ENCODE measurements around the gene APLP2.

Gene APLP2

DNA sequence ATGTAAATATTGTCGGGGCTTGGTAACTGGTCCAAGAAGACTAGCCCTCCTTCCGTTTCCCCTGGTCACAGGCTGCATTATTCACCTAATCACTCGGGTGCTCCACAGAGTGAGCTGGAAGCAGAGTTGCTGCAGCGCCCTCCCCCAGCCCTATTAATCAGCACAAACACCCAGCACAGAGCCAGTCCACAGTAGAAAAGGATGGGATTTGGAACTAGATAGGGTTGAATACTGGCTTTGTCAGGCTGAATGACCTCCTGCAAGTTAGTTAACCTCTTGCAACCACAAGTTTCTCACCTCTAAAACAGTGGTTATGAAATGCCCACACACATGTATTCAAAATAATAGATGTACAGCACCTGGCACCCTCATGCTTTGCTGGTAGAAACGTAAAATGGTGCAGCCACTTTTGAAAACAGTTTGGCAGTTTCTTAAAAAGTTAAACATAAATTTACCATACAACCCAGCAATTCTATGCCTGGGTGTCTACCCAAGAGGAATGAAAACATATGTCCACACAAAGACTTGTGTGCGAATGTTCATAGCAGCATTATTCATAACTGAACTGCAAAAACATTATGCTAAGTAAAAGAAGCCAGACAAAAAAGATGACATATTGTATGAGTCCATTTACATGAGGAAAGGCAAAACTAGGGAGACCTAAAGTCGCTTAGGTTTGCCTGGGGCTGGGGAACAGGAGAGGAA lies 31.7 kb upstream of the APLP2 start:
- Mint-ChIP-seq H3K36me3 (ENCODE audit: insufficient read depth) (peaks cover 3% of the 10 kb centered on the region), H3K4me3 (no peak overlapping the region), H3K4me1 (peaks cover 6% of the 10 kb centered on the region), H3K27ac (ENCODE audit: low read depth) (no peak overlapping the region), H3K9me3 (no peaks in the 10 kb centered on the region), H3K27me3 (peaks cover 36% of the 10 kb centered on the region)
- no peak for ATAC-seq (replicated peaks; ENCODE audit: extremely low read depth, poor library complexity, severe bottlenecking)
- DNase-seq (ENCODE audit: low spot score in 2 of 2): no peak

- H3K9me3 Mint-ChIP-seq: no peaks in the 10 kb centered on the region
- ATAC-seq (replicated peaks; ENCODE audit: extremely low read depth, poor library complexity, severe bottlenecking) (no peak), DNase-seq (ENCODE audit: low spot score in 2 of 2) (no peak)
- peaks cover 3% of the 10 kb centered on the region for H3K36me3 Mint-ChIP-seq (ENCODE audit: insufficient read depth)
- H3K4me1 Mint-ChIP-seq: peaks cover 12% of the 10 kb centered on the region
- H3K4me3 Mint-ChIP-seq: no peak overlapping the region
- H3K27ac Mint-ChIP-seq (ENCODE audit: low read depth): no peak overlapping the region
- H3K27me3 Mint-ChIP-seq: peaks cover 45% of the 10 kb centered on the region
These were observed 29.3 kb upstream of the APLP2 start for GRCh38 chr11:130040281-130040940.

GRCh38 chr11:130042093-130042591 lies 27.6 kb upstream of the APLP2 start:
- H3K36me3 Mint-ChIP-seq (ENCODE audit: insufficient read depth): peaks cover 3% of the 10 kb centered on the region
- H3K9me3 Mint-ChIP-seq: no peaks in the 10 kb centered on the region
- ATAC-seq (replicated peaks; ENCODE audit: extremely low read depth, poor library complexity, severe bottlenecking) (no peak), DNase-seq (ENCODE audit: low spot score in 2 of 2) (no peak)
- H3K27ac Mint-ChIP-seq (ENCODE audit: low read depth): no peak overlapping the region
- H3K4me3 Mint-ChIP-seq: no peak overlapping the region
- H3K27me3 Mint-ChIP-seq: peaks cover 35% of the 10 kb centered on the region
- H3K4me1 Mint-ChIP-seq: peaks cover 12% of the 10 kb centered on the region

GRCh38 chr11:130043575-130043974 lies 26.1 kb upstream of the APLP2 start:
- Mint-ChIP-seq H3K27ac (ENCODE audit: low read depth) (no peak overlapping the region), H3K4me1 (peaks cover 6% of the 10 kb centered on the region), H3K4me3 (no peak overlapping the region), H3K9me3 (no peaks in the 10 kb centered on the region), H3K36me3 (ENCODE audit: insufficient read depth) (peaks cover 1% of the 10 kb centered on the region), H3K27me3 (peaks cover 26% of the 10 kb centered on the region)
- DNase-seq (ENCODE audit: low spot score in 2 of 2): no peak
- ATAC-seq (replicated peaks; ENCODE audit: extremely low read depth, poor library complexity, severe bottlenecking): no peak

DNA sequence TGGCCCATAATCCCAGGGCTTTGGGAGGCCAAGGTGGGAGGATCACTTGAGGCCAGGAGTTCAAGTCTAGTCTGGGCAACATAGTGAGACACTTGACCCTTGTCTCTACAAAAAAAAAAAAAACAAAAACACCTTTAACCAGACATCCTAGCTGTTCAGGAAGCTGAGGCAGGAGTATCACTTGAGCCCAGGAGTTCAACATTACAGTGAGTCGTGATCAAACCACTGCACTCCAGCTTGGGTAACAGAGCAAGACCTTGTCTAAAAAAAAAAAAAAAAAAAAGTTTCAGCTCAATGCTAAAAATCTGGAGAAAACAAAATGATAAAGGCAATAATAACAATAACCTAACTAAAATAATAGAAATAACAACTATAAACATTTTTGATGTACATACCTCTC lies 22.6 kb upstream of the APLP2 start:
- peaks cover 19% of the 10 kb centered on the region for H3K27me3 Mint-ChIP-seq
- no peak for ATAC-seq (replicated peaks; ENCODE audit: extremely low read depth, poor library complexity, severe bottlenecking)
- H3K4me3 Mint-ChIP-seq: no peak overlapping the region
- peaks cover 6% of the 10 kb centered on the region for H3K4me1 Mint-ChIP-seq
- H3K36me3 Mint-ChIP-seq (ENCODE audit: insufficient read depth): no peaks in the 10 kb centered on the region
- DNase-seq (ENCODE audit: low spot score in 2 of 2): no peak
- no peaks in the 10 kb centered on the region for H3K9me3 Mint-ChIP-seq
- no peak overlapping the region for H3K27ac Mint-ChIP-seq (ENCODE audit: low read depth)

DNA sequence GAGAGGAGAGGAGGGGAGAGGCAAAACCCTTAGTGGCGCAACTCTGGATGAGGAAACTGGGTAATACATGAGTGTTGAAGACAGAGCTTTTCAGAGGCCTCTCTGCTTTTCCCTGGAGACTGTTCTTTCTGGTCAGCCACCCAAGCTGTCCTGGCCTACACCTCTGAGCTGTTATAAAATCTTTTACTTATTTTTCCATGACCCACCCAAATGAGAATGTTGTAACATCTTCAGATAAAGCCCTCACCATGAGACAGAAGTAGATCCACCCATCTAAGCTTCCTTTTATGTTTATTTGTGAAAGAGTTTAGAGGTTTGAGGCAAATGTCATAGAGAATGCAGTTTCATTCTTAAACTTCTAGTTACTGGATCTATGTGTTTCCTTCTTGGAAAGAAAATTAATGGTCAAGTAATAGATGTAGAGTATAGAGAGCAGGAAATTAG lies 20.3 kb upstream of the APLP2 start:
- H3K27me3 Mint-ChIP-seq: no peaks in the 10 kb centered on the region
- H3K4me1 Mint-ChIP-seq: no peaks in the 10 kb centered on the region
- DNase-seq (ENCODE audit: low spot score in 2 of 2) (no peak), ATAC-seq (replicated peaks; ENCODE audit: extremely low read depth, poor library complexity, severe bottlenecking) (no peak)
- H3K4me3 Mint-ChIP-seq: no peak overlapping the region
- H3K36me3 Mint-ChIP-seq (ENCODE audit: insufficient read depth): no peaks in the 10 kb centered on the region
- H3K9me3 Mint-ChIP-seq: no peaks in the 10 kb centered on the region
- H3K27ac Mint-ChIP-seq (ENCODE audit: low read depth): no peak overlapping the region

GRCh38 chr11:130050257-130050656 lies 19.4 kb upstream of the APLP2 start:
- Mint-ChIP-seq H3K27ac (ENCODE audit: low read depth) (no peak overlapping the region), H3K27me3 (no peaks in the 10 kb centered on the region), H3K36me3 (ENCODE audit: insufficient read depth) (no peaks in the 10 kb centered on the region), H3K4me1 (no peaks in the 10 kb centered on the region), H3K9me3 (no peaks in the 10 kb centered on the region), H3K4me3 (no peak overlapping the region)
- no peak for DNase-seq (ENCODE audit: low spot score in 2 of 2)
- ATAC-seq (replicated peaks; ENCODE audit: extremely low read depth, poor library complexity, severe bottlenecking): no peak

- no peaks in the 10 kb centered on the region for H3K36me3 Mint-ChIP-seq (ENCODE audit: insufficient read depth)
- H3K4me3 Mint-ChIP-seq: no peak overlapping the region
- H3K27me3 Mint-ChIP-seq: no peaks in the 10 kb centered on the region
- H3K9me3 Mint-ChIP-seq: no peaks in the 10 kb centered on the region
- no peaks in the 10 kb centered on the region for H3K4me1 Mint-ChIP-seq
- DNase-seq (ENCODE audit: low spot score in 2 of 2): no peak
- ATAC-seq (replicated peaks; ENCODE audit: extremely low read depth, poor library complexity, severe bottlenecking): no peak
- H3K27ac Mint-ChIP-seq (ENCODE audit: low read depth): no peak overlapping the region
These were observed 18.6 kb upstream of the APLP2 start for GRCh38 chr11:130051082-130051481.

DNA sequence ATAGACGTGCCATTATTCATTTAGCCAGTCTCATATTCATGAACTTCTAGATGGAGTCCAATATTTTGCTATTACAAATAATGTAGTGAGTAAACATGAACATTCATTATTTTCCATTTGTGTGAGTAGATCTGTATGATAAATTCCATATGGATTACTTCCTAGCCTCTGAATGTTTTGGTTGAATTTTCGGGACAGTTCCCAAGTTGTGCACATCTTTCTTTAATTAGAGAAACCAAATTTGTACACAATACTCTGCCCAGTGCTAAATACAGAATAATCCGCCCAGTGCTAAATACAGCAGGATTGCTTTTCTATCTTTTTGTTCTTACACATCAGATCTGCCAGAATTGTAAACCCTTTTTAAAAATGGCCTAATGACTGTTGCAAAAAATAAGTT lies 17.1 kb upstream of the APLP2 start:
- H3K4me3 Mint-ChIP-seq: no peak overlapping the region
- no peaks in the 10 kb centered on the region for H3K4me1 Mint-ChIP-seq
- ATAC-seq (replicated peaks; ENCODE audit: extremely low read depth, poor library complexity, severe bottlenecking): no peak
- H3K27me3 Mint-ChIP-seq: peaks cover 10% of the 10 kb centered on the region
- DNase-seq (ENCODE audit: low spot score in 2 of 2): no peak
- H3K27ac Mint-ChIP-seq (ENCODE audit: low read depth): no peak overlapping the region
- H3K36me3 Mint-ChIP-seq (ENCODE audit: insufficient read depth): no peaks in the 10 kb centered on the region
- H3K9me3 Mint-ChIP-seq: no peaks in the 10 kb centered on the region

DNA sequence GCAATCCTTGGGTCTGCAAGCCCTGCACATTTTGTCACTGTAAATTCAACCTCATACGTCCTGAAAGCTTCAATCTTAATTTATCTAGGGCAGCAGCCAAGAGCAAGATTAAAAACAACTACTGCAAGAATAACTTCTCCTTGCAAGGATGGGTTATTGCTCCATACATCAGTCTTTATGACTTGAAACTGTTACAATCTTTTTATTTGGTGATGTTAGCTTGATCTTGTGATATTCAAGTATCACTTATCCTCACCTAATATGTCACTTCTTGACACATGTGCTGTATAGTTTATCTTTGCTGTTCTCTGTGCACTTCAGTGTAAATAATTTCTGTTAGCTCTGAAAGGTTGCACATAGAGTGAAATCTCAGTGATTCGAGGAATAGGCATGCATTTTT lies 14.7 kb upstream of the APLP2 start:
- Mint-ChIP-seq H3K27ac (ENCODE audit: low read depth) (no peak overlapping the region), H3K36me3 (ENCODE audit: insufficient read depth) (no peaks in the 10 kb centered on the region), H3K27me3 (peaks cover 33% of the 10 kb centered on the region), H3K4me3 (no peak overlapping the region), H3K4me1 (no peaks in the 10 kb centered on the region), H3K9me3 (no peaks in the 10 kb centered on the region)
- no peak for DNase-seq (ENCODE audit: low spot score in 2 of 2)
- ATAC-seq (replicated peaks; ENCODE audit: extremely low read depth, poor library complexity, severe bottlenecking): no peak

- no peaks in the 10 kb centered on the region for H3K9me3 Mint-ChIP-seq
- H3K27ac Mint-ChIP-seq (ENCODE audit: low read depth): no peak overlapping the region
- H3K4me1 Mint-ChIP-seq: no peaks in the 10 kb centered on the region
- ATAC-seq (replicated peaks; ENCODE audit: extremely low read depth, poor library complexity, severe bottlenecking): no peak
- peaks cover 39% of the 10 kb centered on the region for H3K27me3 Mint-ChIP-seq
- H3K4me3 Mint-ChIP-seq: no peak overlapping the region
- no peaks in the 10 kb centered on the region for H3K36me3 Mint-ChIP-seq (ENCODE audit: insufficient read depth)
- DNase-seq (ENCODE audit: low spot score in 2 of 2): no peak
These were observed 14.1 kb upstream of the APLP2 start for GRCh38 chr11:130055617-130056016.

GRCh38 chr11:130061017-130061416 lies 8.7 kb upstream of the APLP2 start:
- ATAC-seq (replicated peaks; ENCODE audit: extremely low read depth, poor library complexity, severe bottlenecking) (no peak), DNase-seq (ENCODE audit: low spot score in 2 of 2) (no peak)
- Mint-ChIP-seq H3K4me1 (no peaks in the 10 kb centered on the region), H3K36me3 (ENCODE audit: insufficient read depth) (peaks cover 2% of the 10 kb centered on the region), H3K27me3 (peaks cover 71% of the 10 kb centered on the region), H3K4me3 (no peak overlapping the region), H3K27ac (ENCODE audit: low read depth) (no peak overlapping the region), H3K9me3 (no peaks in the 10 kb centered on the region)

DNA sequence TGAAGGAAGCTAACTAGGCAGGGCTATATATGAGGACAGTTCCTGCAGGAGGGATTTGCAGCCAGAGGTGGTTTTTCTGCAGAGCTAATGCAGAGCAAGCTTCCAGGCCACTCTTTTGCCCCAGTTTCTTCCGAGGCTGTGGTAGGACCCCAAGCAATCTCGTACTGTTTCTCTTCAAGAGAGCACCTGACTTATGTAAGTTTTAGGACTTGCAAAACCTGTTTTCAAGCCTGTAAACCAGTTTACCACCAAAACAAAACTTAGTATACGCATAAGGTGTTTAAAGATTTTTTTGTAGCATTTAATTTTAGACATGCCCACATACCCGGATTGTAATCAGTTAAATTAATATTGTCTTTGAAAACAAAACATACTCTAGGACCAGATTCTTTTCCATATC lies 7.7 kb upstream of the APLP2 start:
- peaks cover 2% of the 10 kb centered on the region for H3K36me3 Mint-ChIP-seq (ENCODE audit: insufficient read depth)
- H3K9me3 Mint-ChIP-seq: no peaks in the 10 kb centered on the region
- H3K4me3 Mint-ChIP-seq: no peak overlapping the region
- no peak overlapping the region for H3K27ac Mint-ChIP-seq (ENCODE audit: low read depth)
- peaks cover 67% of the 10 kb centered on the region for H3K27me3 Mint-ChIP-seq
- H3K4me1 Mint-ChIP-seq: no peaks in the 10 kb centered on the region
- DNase-seq (ENCODE audit: low spot score in 2 of 2): no peak
- no peak for ATAC-seq (replicated peaks; ENCODE audit: extremely low read depth, poor library complexity, severe bottlenecking)

All from central memory CD8-positive, alpha-beta T cell (primary cell).